ENCODE data around the gene SAMD8.

Gene SAMD8

DNA sequence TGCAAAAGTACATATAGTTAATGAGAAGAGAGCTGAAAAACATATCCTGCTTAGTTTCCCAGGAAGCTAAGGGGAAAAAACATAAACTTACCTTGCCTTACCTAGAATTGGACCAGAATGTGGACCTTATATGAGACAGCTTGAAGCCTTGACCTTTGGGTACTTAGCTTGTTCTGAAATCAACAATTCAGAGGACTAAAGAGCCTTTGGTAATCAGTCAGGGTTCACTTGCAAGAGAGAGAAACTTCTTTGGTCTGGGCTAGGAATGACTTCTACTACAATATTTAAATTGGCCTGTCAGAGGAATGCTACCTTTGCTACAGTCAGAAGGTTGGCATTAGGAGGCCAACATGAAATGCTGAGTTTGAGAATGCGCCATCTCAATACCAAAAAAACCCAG is 24.9 kb downstream of the SAMD8 start:
- Histone ChIP-seq H3K36me3 (ENCODE audit: control insufficient read depth in 5 of 5, insufficient read depth in 5 of 5, low read length in 5 of 5) (no peaks in the 10 kb centered on the region), H3K27me3 (ENCODE audit: control insufficient read depth in 5 of 5, insufficient read depth in 4 of 5, low read length in 5 of 5) (no peaks in the 10 kb centered on the region), H3K4me3 (ENCODE audit: low read depth in 1 of 5, low read length in 5 of 5) (no peak overlapping the region), H3K27ac (ENCODE audit: low read depth, low read length) (no peak overlapping the region), H3K9ac (ENCODE audit: low read length in 5 of 5) (no peak overlapping the region), H3K4me1 (ENCODE audit: control insufficient read depth in 5 of 5, insufficient read depth in 5 of 5, low read length in 5 of 5) (peaks cover 0 to 26% (median 20%) of the 10 kb centered on the region in 5 donors), H3K9me3 (ENCODE audit: control insufficient read depth in 5 of 5, low read length in 5 of 5) (no peaks in the 10 kb centered on the region)

DNA sequence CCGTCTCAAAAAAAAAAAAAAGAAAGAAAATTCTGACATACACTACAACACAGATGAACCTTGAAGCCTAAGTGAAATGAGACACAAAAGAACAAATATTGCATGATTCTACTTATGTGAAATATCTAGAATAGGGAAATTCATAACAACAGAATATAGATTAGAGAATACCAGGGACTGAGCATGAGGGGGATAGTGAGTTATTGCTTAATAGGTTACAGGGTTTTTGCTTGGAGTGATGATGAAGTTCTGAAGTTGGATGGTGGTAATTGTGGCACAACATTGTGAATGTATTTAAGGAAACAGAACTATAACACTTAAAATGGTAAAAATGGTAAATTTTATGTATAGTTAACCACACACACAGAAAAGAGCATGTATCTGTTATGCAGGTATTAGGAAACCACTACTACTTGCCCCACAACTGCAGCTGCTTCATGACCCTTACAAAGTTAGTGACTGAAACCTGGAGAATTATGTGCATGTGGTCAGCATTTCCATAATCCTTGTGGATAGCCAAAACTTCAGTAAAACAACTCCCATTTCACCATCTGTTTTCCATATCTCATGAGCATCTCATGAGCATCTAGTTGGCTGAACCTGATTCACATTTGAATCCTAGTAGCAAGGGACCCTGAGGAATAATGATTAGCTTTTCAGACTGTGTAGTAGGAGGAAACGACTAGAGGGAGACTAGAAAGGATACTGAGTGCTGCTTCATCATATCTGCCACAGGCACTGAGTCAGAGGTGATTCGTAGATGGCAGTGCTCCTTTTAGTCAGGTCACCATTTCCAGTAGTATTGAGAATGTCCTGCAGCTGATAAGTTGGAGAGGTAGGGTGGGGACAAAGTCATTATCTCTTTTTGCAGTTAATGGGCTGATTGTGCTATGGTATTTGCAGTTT is 26.3 kb downstream of the SAMD8 start:
- no peaks in the 10 kb centered on the region for H3K36me3 ChIP-seq (ENCODE audit: control insufficient read depth in 5 of 5, insufficient read depth in 5 of 5, low read length in 5 of 5)
- no peak overlapping the region for H3K9ac ChIP-seq (ENCODE audit: low read length in 5 of 5)
- no peaks in the 10 kb centered on the region for H3K9me3 ChIP-seq (ENCODE audit: control insufficient read depth in 5 of 5, low read length in 5 of 5)
- H3K4me1 ChIP-seq (ENCODE audit: control insufficient read depth in 5 of 5, insufficient read depth in 5 of 5, low read length in 5 of 5): peaks cover 0 to 26% (median 20%) of the 10 kb centered on the region in 5 donors
- H3K27me3 ChIP-seq (ENCODE audit: control insufficient read depth in 5 of 5, insufficient read depth in 4 of 5, low read length in 5 of 5): no peaks in the 10 kb centered on the region
- no peak overlapping the region for H3K4me3 ChIP-seq (ENCODE audit: low read depth in 1 of 5, low read length in 5 of 5)
- peak overlapping the region; percentile 16 for H3K27ac ChIP-seq (ENCODE audit: low read depth, low read length)

DNA sequence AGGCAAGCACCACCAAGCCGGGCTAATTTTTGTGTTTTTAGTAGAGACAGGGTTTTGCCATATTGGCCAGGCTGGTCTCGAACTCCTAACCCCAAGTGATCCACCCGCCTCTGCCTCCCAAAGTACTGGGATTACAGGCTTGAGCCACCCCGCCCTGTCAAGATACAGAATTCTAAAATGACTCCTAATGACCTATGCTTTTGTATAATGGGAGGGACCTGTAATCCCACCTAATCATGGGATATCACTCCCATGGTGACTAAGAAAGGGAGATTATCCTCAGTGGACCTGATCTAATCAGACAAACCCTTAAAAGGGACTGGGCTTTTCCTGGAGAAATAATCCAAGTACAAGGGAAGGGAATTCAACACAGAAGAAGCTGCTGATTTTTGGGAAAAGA is 28.8 kb downstream of the SAMD8 start:
- no peaks in the 10 kb centered on the region for H3K36me3 ChIP-seq (ENCODE audit: control insufficient read depth in 5 of 5, insufficient read depth in 5 of 5, low read length in 5 of 5)
- no peaks in the 10 kb centered on the region for H3K9me3 ChIP-seq (ENCODE audit: control insufficient read depth in 5 of 5, low read length in 5 of 5)
- H3K4me3 ChIP-seq (ENCODE audit: low read depth in 1 of 5, low read length in 5 of 5): no peak overlapping the region
- H3K27ac ChIP-seq (ENCODE audit: low read depth, low read length): no peak overlapping the region
- H3K9ac ChIP-seq (ENCODE audit: low read length in 5 of 5): no peak overlapping the region
- no peaks in the 10 kb centered on the region for H3K27me3 ChIP-seq (ENCODE audit: control insufficient read depth in 5 of 5, insufficient read depth in 4 of 5, low read length in 5 of 5)
- peaks cover 0 to 46% (median 36%) of the 10 kb centered on the region in 5 donors for H3K4me1 ChIP-seq (ENCODE audit: control insufficient read depth in 5 of 5, insufficient read depth in 5 of 5, low read length in 5 of 5)

DNA sequence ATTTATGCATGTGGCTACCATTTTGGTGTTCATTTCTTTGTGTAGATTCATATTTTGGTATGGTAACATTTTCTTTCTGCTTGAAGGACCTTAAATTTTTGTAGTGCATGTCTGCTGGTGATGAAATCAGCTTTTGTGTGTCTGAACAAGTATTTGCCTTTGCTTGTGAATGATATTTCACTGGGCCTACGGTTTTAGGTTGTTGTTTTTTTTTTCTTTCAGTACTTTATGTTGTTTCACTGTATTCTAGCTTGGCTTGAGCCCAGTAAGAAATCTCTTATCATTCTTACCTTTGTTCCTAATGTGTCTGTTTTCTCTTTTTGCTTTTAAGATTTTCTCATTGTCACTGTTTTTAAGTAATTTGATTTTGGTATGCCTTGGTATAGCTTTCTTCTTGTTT is 31.9 kb downstream of the SAMD8 start:
- peak overlapping the region; percentile 32 for H3K27ac ChIP-seq (ENCODE audit: low read depth, low read length)
- peaks cover 0 to 29% (median 23%) of the 10 kb centered on the region in 5 donors for H3K4me1 ChIP-seq (ENCODE audit: control insufficient read depth in 5 of 5, insufficient read depth in 5 of 5, low read length in 5 of 5)

DNA sequence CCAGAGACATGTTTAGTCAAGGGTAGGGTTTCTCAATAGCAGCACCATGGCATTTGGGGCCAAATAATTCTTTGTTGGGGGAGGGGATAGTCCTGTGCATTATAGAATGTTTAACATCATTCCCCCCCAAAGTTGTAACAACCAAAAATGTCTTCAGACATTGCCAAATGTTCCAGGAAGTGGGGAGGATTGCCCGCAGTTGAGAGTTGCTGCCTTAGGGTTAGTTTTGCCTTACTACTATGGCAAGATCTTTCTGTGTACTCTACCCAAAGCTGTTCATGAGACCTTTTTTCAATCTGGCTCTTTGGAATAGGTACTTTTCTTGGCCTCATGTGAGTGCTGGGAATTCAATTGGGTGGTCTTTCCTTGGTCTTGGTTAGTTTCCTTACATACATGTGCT is 34.1 kb downstream of the SAMD8 start:
- Histone ChIP-seq H3K36me3 (ENCODE audit: control insufficient read depth in 5 of 5, insufficient read depth in 5 of 5, low read length in 5 of 5) (peaks cover under 1 to 3% (median 2%) of the 10 kb centered on the region in 5 donors), H3K4me3 (ENCODE audit: low read depth in 1 of 5, low read length in 5 of 5) (no peak overlapping the region), H3K4me1 (ENCODE audit: control insufficient read depth in 5 of 5, insufficient read depth in 5 of 5, low read length in 5 of 5) (peaks cover 0 to 20% (median 20%) of the 10 kb centered on the region in 5 donors), H3K9me3 (ENCODE audit: control insufficient read depth in 5 of 5, low read length in 5 of 5) (no peaks in the 10 kb centered on the region), H3K9ac (ENCODE audit: low read length in 5 of 5) (no peak overlapping the region), H3K27ac (ENCODE audit: low read depth, low read length) (no peak overlapping the region), H3K27me3 (ENCODE audit: control insufficient read depth in 5 of 5, insufficient read depth in 4 of 5, low read length in 5 of 5) (no peaks in the 10 kb centered on the region)

More for the DNA sequence above, 31.9 kb downstream of the SAMD8 start:
- Histone ChIP-seq H3K27me3 (ENCODE audit: control insufficient read depth in 5 of 5, insufficient read depth in 4 of 5, low read length in 5 of 5) (no peaks in the 10 kb centered on the region), H3K4me3 (ENCODE audit: low read depth in 1 of 5, low read length in 5 of 5) (no peak overlapping the region), H3K9ac (ENCODE audit: low read length in 5 of 5) (no peak overlapping the region), H3K36me3 (ENCODE audit: control insufficient read depth in 5 of 5, insufficient read depth in 5 of 5, low read length in 5 of 5) (no peaks in the 10 kb centered on the region), H3K9me3 (ENCODE audit: control insufficient read depth in 5 of 5, low read length in 5 of 5) (no peaks in the 10 kb centered on the region)

DNA sequence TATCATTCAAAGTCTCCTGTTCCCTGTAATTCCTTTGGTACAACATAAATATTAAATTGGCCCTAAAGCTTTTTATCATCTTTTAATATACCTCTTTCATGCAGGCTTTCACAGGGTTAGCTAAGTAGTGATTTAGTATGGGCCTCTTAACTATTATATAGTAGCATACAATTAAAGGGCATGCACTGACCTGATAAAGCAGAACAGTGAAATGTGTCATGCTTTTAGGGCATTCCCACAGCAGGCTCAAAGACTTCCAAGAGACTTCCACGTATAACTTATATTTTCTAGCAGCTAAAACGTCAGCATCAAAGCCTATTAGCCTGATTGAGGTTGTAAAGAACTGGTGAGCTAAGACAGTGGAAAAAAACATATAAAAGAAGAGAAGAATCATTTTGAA is 35.3 kb downstream of the SAMD8 start:
- Histone ChIP-seq H3K4me3 (ENCODE audit: low read depth in 1 of 5, low read length in 5 of 5) (no peak overlapping the region), H3K36me3 (ENCODE audit: control insufficient read depth in 5 of 5, insufficient read depth in 5 of 5, low read length in 5 of 5) (peaks cover 6 to 12% (median 7%) of the 10 kb centered on the region in 5 donors), H3K27ac (ENCODE audit: low read depth, low read length) (no peak overlapping the region), H3K4me1 (ENCODE audit: control insufficient read depth in 5 of 5, insufficient read depth in 5 of 5, low read length in 5 of 5) (peaks cover 0 to 20% (median 20%) of the 10 kb centered on the region in 5 donors), H3K9ac (ENCODE audit: low read length in 5 of 5) (no peak overlapping the region), H3K9me3 (ENCODE audit: control insufficient read depth in 5 of 5, low read length in 5 of 5) (no peaks in the 10 kb centered on the region), H3K27me3 (ENCODE audit: control insufficient read depth in 5 of 5, insufficient read depth in 4 of 5, low read length in 5 of 5) (no peaks in the 10 kb centered on the region)

DNA sequence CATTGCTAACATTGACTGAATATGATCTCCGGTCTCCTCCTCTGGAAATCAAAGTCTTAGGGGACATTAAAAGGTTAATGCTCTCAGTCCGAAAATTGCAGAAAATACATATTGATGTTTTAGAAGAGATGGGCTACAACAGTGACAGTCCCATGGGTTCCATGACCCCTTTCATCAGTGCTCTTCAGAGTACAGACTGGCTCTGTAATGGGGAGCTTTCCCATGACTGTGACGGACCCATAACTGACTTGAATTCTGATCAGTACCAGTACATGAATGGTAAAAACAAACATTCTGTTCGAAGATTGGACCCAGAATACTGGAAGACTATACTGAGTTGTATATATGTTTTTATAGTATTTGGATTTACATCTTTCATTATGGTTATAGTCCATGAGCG is 39.2 kb downstream of the SAMD8 start:
- Histone ChIP-seq H3K27me3 (ENCODE audit: control insufficient read depth in 5 of 5, insufficient read depth in 4 of 5, low read length in 5 of 5) (no peaks in the 10 kb centered on the region), H3K9ac (ENCODE audit: low read length in 5 of 5) (no peak overlapping the region), H3K27ac (ENCODE audit: low read depth, low read length) (no peak overlapping the region), H3K36me3 (ENCODE audit: control insufficient read depth in 5 of 5, insufficient read depth in 5 of 5, low read length in 5 of 5) (peaks cover 6 to 13% (median 7%) of the 10 kb centered on the region in 5 donors), H3K4me1 (ENCODE audit: control insufficient read depth in 5 of 5, insufficient read depth in 5 of 5, low read length in 5 of 5) (peaks cover 0 to 16% (median 9%) of the 10 kb centered on the region in 5 donors), H3K4me3 (ENCODE audit: low read depth in 1 of 5, low read length in 5 of 5) (no peak overlapping the region), H3K9me3 (ENCODE audit: control insufficient read depth in 5 of 5, low read length in 5 of 5) (no peaks in the 10 kb centered on the region)

DNA sequence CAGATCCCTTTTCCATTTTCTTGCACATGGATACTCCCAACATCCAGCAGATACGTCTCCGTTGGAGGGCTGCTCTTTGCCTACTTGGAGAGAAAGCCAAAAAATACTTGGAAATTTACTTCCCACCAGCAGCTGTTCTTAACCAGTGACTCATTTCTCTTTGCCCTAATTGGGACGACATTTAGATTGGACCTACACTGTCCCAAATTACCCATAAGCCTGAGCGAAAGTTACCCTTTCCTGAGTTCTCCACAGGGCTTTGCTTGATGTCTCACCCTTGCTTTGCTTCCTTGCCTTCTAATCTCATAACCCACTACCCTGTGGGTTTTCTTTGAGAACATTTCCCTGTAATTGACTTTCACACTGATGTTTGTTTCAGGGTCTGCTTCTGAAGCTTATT is 48.1 kb downstream of the SAMD8 start:
- H3K9ac ChIP-seq (ENCODE audit: low read length in 5 of 5): peak overlapping the region in 1 of 5 donors; percentile 28
- peaks cover 0 to 42% (median 25%) of the 10 kb centered on the region in 5 donors for H3K4me1 ChIP-seq (ENCODE audit: control insufficient read depth in 5 of 5, insufficient read depth in 5 of 5, low read length in 5 of 5)
- no peak overlapping the region for H3K4me3 ChIP-seq (ENCODE audit: low read depth in 1 of 5, low read length in 5 of 5)
- peak overlapping the region; percentile 43 for H3K27ac ChIP-seq (ENCODE audit: low read depth, low read length)
- H3K9me3 ChIP-seq (ENCODE audit: control insufficient read depth in 5 of 5, low read length in 5 of 5): no peaks in the 10 kb centered on the region
- no peaks in the 10 kb centered on the region for H3K27me3 ChIP-seq (ENCODE audit: control insufficient read depth in 5 of 5, insufficient read depth in 4 of 5, low read length in 5 of 5)
- peaks cover 0 to 4% (median 0%) of the 10 kb centered on the region in 5 donors for H3K36me3 ChIP-seq (ENCODE audit: control insufficient read depth in 5 of 5, insufficient read depth in 5 of 5, low read length in 5 of 5)

DNA sequence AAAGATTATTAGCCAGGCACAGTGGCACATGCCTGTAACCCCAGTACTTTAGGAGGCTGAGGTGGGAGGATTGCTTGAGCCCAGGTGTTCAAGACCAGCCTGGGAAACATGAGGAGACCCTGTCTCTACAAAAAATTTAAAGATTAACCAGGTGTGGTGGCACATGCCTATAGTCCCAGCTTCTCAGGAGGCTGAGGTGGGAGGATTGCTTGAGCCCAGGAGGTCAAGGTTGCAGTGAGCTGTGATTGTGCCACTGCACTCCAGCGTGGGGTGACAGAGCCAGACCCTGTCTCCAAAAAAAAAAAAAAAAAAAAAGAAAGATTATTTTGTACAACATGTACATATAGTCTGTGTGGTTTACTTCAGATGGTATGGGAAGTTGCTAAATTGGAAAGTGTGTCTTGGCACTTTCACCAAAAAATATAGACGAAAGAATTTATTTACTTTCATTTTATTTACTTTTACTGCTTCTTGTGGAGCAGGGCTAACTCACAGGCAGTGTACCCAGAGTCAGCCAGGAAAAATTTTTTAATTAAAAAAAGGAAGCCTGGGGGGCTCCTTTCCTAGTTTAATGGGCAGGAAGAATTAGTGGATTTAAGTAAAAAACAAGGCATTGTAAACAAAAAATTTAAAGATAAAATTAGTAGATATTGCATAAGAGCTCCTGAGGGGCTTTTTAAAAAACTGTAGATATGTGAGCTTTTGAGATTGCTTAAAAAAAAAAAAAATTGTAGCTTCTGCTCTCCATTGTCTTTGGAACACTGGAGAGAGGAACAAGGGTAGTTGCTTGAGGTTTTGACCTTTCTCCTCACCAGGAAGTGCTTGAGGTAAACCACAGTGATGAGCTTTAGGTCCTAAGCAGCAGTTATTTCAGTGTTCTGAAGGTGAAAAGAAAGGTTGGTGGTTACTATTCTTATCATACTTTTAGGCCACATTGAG is 54.5 kb downstream of the SAMD8 start:
- Histone ChIP-seq H3K27ac (ENCODE audit: low read depth, low read length) (no peak overlapping the region), H3K9ac (ENCODE audit: low read length in 5 of 5) (no peak overlapping the region), H3K27me3 (ENCODE audit: control insufficient read depth in 5 of 5, insufficient read depth in 4 of 5, low read length in 5 of 5) (no peaks in the 10 kb centered on the region), H3K36me3 (ENCODE audit: control insufficient read depth in 5 of 5, insufficient read depth in 5 of 5, low read length in 5 of 5) (peaks cover 2 to 9% (median 5%) of the 10 kb centered on the region in 5 donors), H3K4me1 (ENCODE audit: control insufficient read depth in 5 of 5, insufficient read depth in 5 of 5, low read length in 5 of 5) (peaks cover 0 to 19% (median 8%) of the 10 kb centered on the region in 5 donors), H3K4me3 (ENCODE audit: low read depth in 1 of 5, low read length in 5 of 5) (no peak overlapping the region), H3K9me3 (ENCODE audit: control insufficient read depth in 5 of 5, low read length in 5 of 5) (no peaks in the 10 kb centered on the region)

DNA sequence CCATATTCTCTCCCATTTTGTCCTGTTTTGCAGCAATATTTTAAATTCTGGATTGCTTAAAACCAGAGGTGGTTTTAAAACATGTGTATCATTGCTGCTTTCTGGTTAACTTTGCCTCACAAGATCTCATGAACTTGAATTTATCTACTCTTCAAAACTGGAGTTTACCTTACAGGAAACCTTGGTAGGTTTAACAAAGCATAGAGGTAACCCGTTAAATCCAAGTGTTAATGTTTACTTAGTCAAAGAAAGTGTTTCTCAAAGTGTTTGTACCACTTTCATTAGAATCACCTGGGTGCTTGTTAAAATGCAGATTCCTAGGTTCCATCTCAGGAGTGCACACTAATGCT is 55.1 kb downstream of the SAMD8 start:
- peaks cover 0 to 19% (median 8%) of the 10 kb centered on the region in 5 donors for H3K4me1 ChIP-seq (ENCODE audit: control insufficient read depth in 5 of 5, insufficient read depth in 5 of 5, low read length in 5 of 5)
- H3K27me3 ChIP-seq (ENCODE audit: control insufficient read depth in 5 of 5, insufficient read depth in 4 of 5, low read length in 5 of 5): no peaks in the 10 kb centered on the region
- H3K9ac ChIP-seq (ENCODE audit: low read length in 5 of 5): no peak overlapping the region
- H3K9me3 ChIP-seq (ENCODE audit: control insufficient read depth in 5 of 5, low read length in 5 of 5): no peaks in the 10 kb centered on the region
- H3K4me3 ChIP-seq (ENCODE audit: low read depth in 1 of 5, low read length in 5 of 5): no peak overlapping the region
- no peak overlapping the region for H3K27ac ChIP-seq (ENCODE audit: low read depth, low read length)
- H3K36me3 ChIP-seq (ENCODE audit: control insufficient read depth in 5 of 5, insufficient read depth in 5 of 5, low read length in 5 of 5): peaks cover 2 to 9% (median 5%) of the 10 kb centered on the region in 5 donors

Measured in subcutaneous abdominal adipose tissue (tissue), 5 donors.